ENCODE measurements around the gene NLRX1.

DNA sequence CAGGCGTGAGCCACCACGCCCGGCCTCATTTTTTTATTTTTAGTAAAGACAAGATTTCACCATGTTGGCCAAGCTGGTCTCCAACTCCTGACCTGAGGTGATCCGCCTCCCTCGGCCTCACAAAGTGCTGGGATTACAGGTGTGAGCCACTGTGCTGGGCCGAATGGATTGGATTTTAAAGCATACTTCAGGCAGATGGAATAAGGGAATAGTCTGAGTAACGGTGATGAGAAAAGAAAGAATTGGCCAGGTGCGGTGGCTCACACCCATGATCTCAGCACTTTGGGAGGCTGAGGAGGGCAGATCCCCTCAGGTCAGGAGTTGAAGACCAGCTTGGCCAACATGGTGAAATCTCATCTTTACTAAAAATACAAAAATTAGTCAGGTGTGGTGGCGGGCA is 35.5 kb downstream of the NLRX1 start:
- TF ChIP-seq CTCF (IDR thresholded peaks at IDR 0.05; ENCODE audit: low read depth, low read length, missing input control) (no peak), MAX (IDR thresholded peaks at IDR 0.05) (no peak), REST (IDR thresholded peaks at IDR 0.05) (no peak), RAD21 (IDR thresholded peaks at IDR 0.05) (no peak), YY1 (IDR thresholded peaks at IDR 0.05) (no peak), RXRA (IDR thresholded peaks at IDR 0.05) (no peak), TAF1 (conservative IDR thresholded peaks at IDR 0.05) (no peak), JUND (IDR thresholded peaks at IDR 0.05) (no peak)

Measured in liver (tissue), 3 donors.